ENCODE data around the gene FNDC3B.

FNDC3B gene

DNA sequence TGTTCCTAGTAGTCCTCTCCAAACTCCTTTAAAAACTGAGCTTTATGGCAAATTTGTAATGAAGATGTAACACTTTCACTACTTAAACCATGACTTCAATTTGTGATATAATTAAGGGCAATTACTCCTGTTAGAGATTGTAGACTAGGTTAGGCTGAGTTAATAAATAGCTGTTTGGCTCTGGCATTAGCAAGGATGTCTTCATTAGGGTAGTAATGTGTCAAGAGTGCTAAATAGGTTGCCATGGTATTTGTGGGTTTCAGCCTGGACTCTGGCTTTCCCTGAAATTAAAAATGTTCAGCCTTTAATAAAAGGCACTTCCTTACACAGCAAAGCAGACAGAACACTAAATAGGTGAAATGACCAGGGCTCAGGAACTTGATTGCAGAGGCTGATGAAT, 337.0 kb downstream of the FNDC3B start:
- in situ Hi-C loops (cut with MboI; ENCODE audit: low sequenced_read_pairs), result no loop called here

DNA sequence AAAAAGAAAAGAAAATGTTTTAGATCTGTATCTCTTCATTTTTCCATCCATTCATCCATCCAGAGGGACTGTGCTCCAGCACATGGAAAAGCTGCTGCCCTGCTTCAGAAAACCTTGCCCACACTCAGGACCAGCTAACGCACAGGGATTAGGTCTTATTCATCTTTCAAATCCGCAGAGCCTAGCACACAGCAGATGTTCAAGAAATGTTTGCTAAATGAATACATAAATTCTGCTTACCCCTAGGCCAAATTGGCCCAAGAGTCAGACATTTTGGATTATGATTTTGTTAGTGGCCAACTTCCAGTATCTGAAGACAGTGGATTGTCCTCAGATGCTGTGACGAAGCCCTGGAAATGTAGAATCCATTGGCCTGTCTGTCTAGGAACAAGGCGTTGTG, 337.5 kb downstream of the FNDC3B start:
- in situ Hi-C loops (cut with MboI; ENCODE audit: low sequenced_read_pairs), result no loop called here

DNA sequence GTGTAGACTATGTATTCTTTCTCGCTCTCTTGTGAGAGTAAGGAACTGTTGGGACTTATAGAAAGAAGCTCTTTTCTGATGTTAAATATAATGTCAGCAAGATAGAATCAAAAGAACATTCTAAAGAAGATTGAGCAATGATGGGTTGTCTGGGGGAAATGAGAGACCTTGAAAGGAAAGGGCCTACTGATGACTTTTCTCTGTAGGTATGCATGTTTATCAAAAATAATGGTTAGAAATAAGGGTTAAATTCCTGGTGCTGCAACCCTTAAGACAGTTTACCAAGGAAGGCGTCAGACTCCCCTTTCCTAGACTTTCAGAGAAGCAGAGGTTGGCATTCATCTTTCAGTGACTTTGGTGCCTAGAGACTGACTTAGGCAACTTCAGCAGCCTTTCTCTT, 339.1 kb downstream of the FNDC3B start:
- in situ Hi-C loops (cut with MboI; ENCODE audit: low sequenced_read_pairs), result no loop called here

DNA sequence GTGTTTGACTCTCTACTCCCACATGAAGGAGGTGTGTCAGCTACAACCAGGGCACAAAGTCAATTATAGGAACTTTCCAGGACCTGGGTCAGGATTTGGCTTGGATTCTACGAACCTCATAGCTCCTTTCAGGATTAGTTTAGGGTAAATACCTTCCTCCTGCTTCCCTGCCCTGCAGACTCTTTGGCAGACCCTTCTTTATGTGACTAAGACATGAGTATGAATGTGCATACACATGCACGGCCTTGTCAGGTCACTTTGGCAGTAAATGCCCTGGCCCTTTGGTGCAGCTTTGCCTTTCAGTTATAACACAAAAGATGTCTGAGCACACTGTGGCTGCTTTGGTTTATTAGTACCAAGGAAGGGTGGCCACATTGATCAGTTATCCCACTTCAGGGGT, 340.0 kb downstream of the FNDC3B start:
- in situ Hi-C loops (cut with MboI; ENCODE audit: low sequenced_read_pairs), result no loop called here

DNA sequence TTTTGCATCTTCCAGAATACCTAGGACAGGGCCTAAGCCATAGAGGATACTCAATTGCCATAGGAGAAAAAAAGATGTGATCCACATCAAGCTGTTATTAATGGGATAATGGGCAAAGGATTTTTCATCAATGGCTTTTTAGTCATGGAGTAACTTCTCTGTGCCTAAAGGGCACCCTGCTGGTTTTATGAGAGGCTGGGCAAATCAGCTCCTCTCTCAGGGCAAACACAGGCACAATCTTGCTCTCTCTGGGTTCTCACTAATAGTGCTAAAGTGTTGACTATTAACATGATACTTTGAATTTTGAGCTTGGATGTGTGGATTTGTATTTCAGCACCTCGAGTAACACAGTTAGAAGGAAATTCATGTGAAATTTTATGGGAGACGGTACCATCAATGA, 341.3 kb downstream of the FNDC3B start:
- in situ Hi-C loops (cut with MboI; ENCODE audit: low sequenced_read_pairs), result no loop called here

DNA sequence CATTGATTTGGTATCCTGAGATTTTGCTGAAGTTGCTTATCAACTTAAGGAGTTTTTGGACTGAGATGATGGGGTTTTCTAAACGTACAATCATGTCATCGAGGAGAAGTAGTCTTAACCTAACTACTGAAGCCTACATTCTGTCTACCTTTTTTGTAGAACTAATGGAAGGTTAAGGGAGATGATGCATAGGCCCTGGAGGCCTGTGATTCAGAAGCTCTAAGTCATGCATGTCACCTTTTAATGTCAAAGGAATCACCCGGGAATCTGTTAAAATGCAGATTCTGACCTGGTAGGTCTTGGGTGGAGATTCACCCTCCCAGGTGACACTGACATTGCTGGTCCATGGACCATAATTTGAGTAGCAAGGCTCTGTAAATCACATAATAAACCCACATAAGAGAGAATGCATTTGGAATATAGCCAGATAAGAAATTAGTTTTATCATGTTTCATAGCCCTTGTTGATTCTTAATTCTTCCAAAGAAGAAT, 344.0 kb downstream of the FNDC3B start:
- in situ Hi-C loops (cut with MboI; ENCODE audit: low sequenced_read_pairs), result no loop called here

DNA sequence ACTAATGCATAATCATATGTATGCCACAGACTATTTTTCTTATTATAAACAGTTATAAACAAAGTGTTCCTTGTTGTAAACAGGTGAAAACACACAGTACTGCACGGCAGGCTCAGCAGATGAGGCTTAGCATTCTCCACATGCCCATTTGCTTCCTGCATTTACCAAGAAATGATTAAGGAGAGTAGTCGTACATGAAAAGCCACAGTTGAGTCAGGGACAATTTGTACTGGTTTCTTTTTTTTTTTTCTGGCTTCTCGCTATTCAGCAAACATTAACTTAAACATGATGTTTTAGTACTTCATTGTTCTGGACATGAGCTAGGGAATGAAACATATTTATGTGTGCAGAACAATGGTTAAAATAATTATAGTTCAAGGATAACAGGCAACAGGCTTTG, 345.5 kb downstream of the FNDC3B start:
- in situ Hi-C loops (cut with MboI; ENCODE audit: low sequenced_read_pairs), result no loop called here

DNA sequence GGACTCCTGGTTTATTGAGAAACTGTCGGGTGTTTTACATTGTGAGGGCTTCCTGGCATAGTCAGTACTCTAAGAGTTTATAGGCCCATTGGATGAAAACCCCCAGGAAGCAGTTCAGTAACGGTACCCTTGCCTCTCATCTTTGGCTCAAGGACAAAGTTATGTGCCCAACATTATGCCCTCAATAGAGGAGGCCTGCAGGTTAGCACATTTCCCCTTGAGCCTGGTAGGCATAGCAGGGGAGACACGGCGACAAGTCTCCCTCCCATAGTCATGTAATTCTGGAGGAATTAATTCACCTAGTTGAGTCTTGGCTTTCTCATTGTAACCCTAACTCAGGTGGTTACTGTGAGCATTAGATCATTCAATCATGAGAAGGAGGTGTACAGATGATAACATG, 348.4 kb downstream of the FNDC3B start:
- in situ Hi-C loops (cut with MboI; ENCODE audit: low sequenced_read_pairs), result no loop called here

DNA sequence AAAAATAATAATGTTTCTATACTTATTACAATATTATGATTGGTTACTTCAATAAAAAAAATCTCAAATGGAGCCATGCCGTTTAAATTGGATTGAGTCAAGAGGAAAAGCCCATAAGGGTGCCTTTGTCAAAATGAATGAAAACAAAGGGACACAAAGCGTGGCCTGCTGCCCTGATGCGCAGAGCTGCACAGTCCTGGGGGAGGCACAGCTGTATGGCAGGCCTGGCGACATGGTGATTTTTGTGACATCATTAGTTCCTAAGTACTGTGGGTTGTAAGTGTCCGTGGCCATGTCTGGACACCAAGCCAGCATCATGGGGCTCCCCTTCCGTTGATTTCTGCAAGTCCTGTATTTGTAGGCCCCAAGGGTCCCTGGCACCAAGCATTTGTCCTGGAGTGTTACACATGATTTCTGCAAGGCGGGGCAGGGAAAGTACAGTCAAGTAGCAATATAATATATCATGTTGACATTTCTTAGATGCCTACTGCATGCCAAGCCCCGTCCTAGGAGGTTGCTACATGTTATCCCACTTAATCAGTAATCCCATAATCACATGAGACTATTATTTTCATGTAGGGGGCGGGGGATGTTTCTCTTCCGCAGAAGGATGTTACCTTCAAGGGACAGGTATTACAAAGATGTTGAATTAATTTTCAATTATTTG, 349.2 kb downstream of the FNDC3B start:
- in situ Hi-C loops (cut with MboI; ENCODE audit: low sequenced_read_pairs), result no loop called here

DNA sequence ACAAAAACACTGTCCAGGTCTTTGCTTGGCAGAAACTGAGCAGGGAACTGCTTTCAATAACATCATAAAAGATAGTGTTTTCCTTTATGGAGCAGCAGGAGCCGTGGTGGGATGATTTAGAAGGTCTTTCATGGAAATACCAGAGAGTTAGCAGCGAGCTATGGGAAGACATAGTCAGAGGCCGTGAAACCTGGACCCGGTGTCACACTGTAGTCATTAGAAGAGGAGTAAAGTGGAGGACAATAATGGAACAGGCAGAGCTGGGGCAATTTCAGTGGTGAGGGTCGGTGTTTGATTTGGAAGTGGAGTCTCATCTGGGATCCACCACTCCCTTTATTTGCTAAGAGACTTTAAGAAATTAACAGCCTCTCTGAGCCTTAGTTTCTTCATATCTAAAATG, 351.4 kb downstream of the FNDC3B start:
- in situ Hi-C loops (cut with MboI; ENCODE audit: low sequenced_read_pairs), result no loop called here

DNA sequence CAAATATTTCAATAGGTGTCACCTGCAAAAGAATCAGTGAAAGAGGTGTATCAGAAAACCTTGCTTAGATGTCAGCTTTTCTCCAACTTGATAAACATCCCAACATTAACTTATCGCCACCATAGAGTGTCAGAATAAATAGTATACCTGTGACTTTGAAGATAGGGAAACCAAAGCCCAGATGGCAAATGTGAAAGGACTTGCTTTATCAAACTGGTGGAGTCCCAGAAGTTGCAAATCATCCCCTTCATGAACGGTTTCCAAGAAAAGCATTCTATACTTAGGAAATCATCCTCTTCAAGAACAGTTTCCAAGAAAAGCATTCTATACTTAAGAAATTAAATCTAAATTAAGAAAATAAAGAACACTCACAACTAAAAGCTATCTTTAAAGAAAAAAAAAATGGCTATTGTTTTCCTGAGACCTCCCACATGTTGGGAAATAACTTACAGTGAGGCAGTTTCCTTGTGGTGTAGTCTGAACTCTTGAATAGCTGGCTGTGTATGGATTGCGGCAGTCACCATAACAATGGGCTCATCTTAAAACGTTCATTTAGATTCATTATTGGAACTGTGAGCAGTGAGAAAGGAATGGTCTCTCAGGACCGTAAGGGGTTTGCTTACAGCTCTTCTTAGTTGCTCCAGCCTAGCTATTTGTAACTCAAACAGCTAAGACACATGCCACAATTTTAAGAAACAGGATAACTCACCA, 352.4 kb downstream of the FNDC3B start:
- in situ Hi-C loops (cut with MboI; ENCODE audit: low sequenced_read_pairs), result no loop called here

DNA sequence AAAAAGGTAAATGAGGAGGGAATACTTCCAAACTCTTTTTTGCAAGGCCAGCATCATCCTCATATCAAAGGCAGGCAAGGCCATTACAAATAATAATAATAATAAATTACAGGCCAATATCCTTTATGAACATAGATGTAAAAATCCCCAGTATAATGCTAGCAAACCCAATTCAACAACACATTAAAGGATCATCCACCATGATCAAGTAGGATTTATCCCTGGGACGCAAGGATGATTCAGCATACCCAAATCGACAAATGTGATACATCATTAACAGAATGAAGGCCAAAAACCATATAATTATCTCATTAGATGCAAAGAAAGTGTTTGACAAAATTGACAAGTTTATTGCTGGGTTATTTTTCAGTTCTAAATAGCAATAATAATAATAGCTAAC, 355.3 kb downstream of the FNDC3B start:
- in situ Hi-C loops (cut with MboI; ENCODE audit: low sequenced_read_pairs), result no loop called here

DNA sequence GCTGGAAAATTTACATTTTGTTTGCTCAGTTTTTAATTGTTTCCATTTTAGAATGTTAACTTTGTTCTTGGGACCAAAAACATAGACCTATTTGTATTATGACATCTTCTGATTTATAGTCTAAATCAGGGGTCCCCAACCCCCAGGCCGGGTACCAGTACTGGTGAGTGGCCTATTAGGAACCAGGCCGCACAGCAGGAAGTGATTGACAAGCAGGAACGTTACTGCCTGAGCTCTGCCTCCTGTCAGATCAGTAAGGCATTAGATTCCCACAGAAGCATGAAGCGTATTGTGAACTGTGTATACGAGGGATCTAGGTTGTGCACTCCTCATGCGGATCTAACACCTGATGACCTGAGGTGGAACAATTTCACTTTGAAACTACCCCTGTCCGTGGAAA, 357.0 kb downstream of the FNDC3B start:
- in situ Hi-C loops (cut with MboI; ENCODE audit: low sequenced_read_pairs), result no loop called here

DNA sequence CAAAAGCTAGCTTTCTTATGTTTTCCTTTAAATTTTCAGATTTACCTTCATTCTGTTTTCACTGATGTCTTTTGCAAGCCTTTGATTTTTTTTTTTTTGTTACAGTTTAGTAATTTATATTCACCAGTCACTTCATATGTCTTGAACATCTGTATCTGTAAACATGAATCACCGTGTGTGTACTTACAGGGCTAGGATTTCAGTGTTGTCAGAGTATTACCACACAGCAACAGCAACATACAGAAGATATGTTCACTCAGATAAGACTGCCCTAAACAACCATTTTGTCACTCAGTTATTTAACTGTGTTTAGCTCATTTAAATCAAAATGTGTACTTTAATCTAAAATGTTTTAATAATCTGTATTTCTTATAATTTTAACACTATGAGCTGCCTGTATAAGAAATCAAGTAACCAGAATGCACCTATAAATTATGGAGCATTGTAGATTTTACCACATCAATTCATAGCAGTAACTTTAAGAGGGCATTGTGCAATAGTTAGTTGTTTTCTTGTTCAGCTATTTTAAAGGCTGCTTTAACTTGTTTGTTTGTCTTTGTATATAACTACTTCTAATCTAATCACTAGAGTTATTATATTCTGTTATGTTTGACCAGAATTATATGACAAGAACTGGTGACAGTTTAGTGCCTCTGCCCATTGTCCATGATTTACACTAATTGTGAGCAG, 358.5 kb downstream of the FNDC3B start:
- in situ Hi-C loops (cut with MboI; ENCODE audit: low sequenced_read_pairs), result no loop called here

DNA sequence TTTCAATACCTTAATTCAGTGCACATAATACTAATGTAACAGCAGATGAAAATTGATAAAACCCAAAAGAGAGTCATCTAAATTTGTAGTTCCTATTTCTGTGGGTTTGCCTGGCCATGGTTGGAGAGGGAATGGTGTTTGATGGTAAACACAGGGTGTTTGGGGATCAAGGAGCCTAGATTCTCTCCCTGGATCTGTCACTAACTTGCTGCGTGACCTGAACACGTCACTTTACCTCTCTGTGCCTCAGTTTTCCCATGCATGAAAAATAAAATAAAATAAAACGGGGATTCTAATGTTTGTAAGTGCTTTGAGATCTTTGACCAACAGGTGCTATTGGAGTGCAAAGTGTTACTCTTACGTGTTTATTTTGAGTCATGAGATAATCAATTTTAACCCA, 359.1 kb downstream of the FNDC3B start:
- in situ Hi-C loops (cut with MboI; ENCODE audit: low sequenced_read_pairs), result no loop called here

DNA sequence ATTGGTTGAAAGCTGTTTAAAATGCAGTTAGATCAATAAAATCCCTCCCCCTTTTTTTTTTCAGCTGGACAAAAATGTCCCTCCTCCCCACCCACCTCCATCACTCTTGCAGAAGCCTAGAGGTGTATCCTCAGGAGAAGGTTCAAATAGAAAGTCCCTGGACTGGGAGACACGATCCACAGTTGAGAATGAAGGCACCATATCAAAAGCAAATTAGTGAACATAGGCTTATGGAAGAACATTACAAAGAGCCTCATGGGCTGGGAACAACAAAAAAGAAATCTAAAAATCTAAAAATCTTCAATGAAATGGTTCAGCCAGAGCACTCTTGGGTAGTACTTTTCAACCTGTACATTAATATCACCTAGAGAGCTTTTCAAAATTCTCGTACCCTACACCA, 362.7 kb downstream of the FNDC3B start:
- in situ Hi-C loops (cut with MboI; ENCODE audit: low sequenced_read_pairs), result no loop called here

DNA sequence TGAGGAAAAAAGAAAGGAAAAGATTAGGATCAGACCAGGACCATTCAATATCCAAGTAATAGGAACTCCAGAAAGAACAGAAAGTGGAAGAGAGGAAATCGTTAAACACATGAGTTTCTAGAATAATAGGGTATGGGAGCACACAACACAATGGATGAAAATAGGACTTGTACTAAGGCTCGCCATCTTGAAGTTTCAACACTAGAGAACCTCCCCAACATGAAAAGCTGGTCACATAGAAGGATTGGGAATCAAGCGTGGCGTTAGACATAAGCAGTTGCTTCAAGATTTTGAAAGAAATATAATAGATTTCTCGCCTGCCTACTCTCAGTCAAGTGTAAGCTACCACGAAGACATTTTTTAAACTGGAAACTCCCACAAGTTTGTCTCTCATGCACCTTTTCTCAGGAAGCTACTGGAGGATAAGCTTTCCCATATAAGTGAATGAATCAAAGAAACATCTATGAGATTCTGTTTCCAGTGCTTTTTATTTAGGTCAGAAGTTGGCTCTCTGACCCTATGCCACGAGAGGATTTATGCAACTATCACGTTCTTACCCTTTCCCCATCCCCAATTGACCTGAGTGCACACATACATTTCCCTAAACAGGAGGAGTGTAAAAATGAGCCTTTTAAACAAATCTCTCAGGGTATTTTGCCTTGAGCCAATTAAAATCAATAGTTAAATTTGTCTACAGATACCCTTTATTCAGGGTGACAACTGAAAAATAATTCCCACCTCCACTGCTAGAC, 363.7 kb downstream of the FNDC3B start:
- in situ Hi-C loops (cut with MboI; ENCODE audit: low sequenced_read_pairs), result no loop called here

DNA sequence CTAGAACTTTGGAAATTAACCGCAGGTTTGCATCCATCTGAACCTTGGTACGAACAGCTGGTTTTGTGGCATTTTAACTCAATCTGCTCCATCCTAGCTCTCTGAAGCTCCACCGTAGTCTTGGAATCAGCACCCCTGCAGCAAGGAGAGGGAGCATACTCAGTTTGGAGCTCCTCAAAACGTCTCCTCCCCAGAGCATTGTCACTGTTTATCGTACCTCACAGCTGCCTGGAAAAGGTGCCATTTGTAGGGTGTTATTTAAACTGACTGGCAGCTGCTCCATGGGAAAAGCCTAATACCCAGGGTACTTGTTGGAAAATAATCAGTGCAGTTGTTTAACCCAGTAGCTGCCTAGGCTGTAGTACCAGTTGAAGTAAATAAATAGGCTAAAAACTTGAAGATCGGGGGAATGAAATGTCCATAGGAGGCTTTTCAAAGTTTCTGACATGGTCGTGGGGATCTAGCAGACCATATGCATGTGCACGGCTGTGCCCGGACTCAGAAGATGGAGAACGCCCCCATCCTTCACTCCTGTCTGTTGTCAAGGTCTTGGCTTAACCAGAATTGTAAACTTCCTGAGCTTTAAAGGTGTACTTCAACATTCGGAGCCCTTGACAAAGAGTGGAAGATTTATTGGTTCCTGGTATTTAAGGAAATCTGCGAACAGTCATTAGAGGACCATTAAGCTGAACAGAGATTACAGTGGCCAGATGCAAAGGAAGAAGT, 365.0 kb downstream of the FNDC3B start:
- in situ Hi-C loops (cut with MboI; ENCODE audit: low sequenced_read_pairs), result no loop called here

DNA sequence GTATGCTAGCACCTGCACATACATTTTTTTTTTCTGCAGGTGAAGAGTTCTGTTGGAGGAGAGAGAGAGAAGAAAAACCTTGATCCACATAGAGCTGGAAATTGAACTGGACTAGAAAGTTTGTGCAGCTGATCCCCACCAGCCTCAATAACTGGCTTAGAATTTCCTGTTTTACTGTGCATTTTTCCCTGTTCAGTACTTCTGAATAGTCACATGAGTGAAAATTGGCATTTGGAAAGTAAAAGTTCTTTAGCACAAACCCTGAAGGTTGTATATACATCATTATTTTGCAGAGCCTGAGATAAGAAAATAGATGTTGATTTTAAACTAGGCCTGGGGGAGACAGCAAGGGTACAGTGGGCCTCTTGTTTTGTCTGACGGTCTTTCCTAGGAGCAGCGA, 366.5 kb downstream of the FNDC3B start:
- in situ Hi-C loops (cut with MboI; ENCODE audit: low sequenced_read_pairs), result no loop called here

DNA sequence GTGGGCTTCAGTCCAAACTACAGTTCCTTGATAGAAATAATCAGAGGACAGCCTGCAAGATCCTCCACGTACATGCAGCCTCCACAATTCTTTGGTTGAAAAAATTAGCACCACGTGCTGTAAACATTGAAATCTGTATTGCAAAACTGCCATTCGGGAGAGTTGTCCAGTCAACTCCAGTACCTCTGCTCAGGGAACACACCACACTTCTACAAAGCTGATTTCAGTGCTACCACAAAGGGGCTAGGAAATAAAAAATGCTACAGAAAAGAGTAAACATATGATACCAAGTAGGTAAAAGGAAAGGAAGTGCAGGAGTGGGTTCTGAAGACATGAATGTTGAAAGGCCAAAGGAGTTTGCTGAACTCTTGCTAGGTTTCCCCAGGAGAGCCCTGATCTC, 368.5 kb downstream of the FNDC3B start:
- in situ Hi-C loops (cut with MboI; ENCODE audit: low sequenced_read_pairs), result no loop called here

All from HL-60/S4 treated with phorbol 12-myristate 13-acetate at 8.2 ng/mL for 4 days and 3 days (cell line).